Activated effector memory CD4-positive, alpha-beta T cell treated with anti-CD3 and anti-CD28 coated beads, Interleukin-2, amount 50 U/mL, for 16 hours (primary cell): ENCODE measurements around the gene PERCC1.
"Not testable (repeated sequence)": the region's sequence is repeated elsewhere in the genome, so short reads cannot be mapped to it uniquely, and the experiment has no call there.

Source experiments
- DNase-seq: peaks from one replicate; pipeline ENCODE4 v3.0.0-alpha.2; 2020

The PERCC1 gene

GRCh38 chr16:1470481-1471251, 39.8 kb downstream of the PERCC1 start:
- DNase-seq: peak; percentile 45

- DNase-seq: peak; percentile 57
Observed at GRCh38 chr16:1471569-1472194, 40.8 kb downstream of the PERCC1 start.

- no peak for DNase-seq
Observed at GRCh38 chr16:1472974-1473373, 42.1 kb downstream of the PERCC1 start.

GRCh38 chr16:1474082-1474795, 43.4 kb downstream of the PERCC1 start:
- DNase-seq: no peak

GRCh38 chr16:1474796-1475551, 44.1 kb downstream of the PERCC1 start, which contains the start of gene CLCN7:
TSS of gene CLCN7 (minus strand) at chr16:1475028. CDS start at chr16:1474974, 54 bp downstream.
- peak; percentile 96 for DNase-seq

GRCh38 chr16:1475552-1476114, 44.8 kb downstream of the PERCC1 start:
- DNase-seq: no peak

GRCh38 chr16:1477033-1477432, 46.2 kb downstream of the PERCC1 start:
- no peak for DNase-seq

- DNase-seq: not testable (repeated sequence)
Observed at GRCh38 chr16:1478937-1479336, 48.1 kb downstream of the PERCC1 start.

GRCh38 chr16:1481906-1482835, 51.3 kb downstream of the PERCC1 start:
- no peak for DNase-seq
